GM23338 (cell line): ENCODE data around the gene RAD52. TPM values are rescaled to one million over a fixed set of nuclear protein-coding genes. Genes with fewer than 3 reads are reported as not detected.

Experiments
- ATAC-seq: fragments of 200-7000 bp; cut with Tn5 transposase; 3 replicates; pipeline ENCODE4 v1.9.1; 2020
- DNase-seq: peaks from one replicate; pipeline ENCODE4 v3.0.0-alpha.2; 2015; ENCODE audit warnings: low spot score
- H2AFZ ChIP-seq: fragments of 200-600 bp; sonication (generic); 2 replicates; pipeline ENCODE4 v1.8.0; 2016; ENCODE audit warnings: antibody characterized with exemption, mild to moderate bottlenecking, moderate library complexity
- H3F3A ChIP-seq: fragments of 200-600 bp; sonication (generic); replicated peaks from 2 replicates; pipeline ENCODE4 v1.8.0; 2017; ENCODE audit warnings: antibody characterized with exemption, mixed run types, low read depth
- H3K27ac ChIP-seq: fragments of 200-600 bp; sonication (generic); 2 replicates; pipeline ENCODE4 v1.6.1; 2016; ENCODE audit warnings: low read depth
- H3K27me3 ChIP-seq: fragments of 200-600 bp; sonication (generic); 2 replicates; pipeline ENCODE4 v1.8.0; 2016; ENCODE audit warnings: mild to moderate bottlenecking, mixed run types, moderate library complexity; ENCODE audit not compliant: insufficient read depth
- H3K36me3 ChIP-seq: fragments of 200-600 bp; sonication (generic); 2 replicates; pipeline ENCODE4 v1.8.0; 2016; ENCODE audit warnings: mild to moderate bottlenecking; ENCODE audit not compliant: insufficient read depth
- H3K4me1 ChIP-seq: fragments of 200-600 bp; sonication (generic); 2 replicates; pipeline ENCODE4 v1.8.0; 2016; ENCODE audit warnings: mild to moderate bottlenecking, moderate library complexity; ENCODE audit not compliant: insufficient read depth
- H3K4me2 ChIP-seq: fragments of 200-600 bp; sonication (generic); 2 replicates; pipeline ENCODE4 v1.7.1; 2017; ENCODE audit warnings: mixed run types
- H3K4me3 ChIP-seq: fragments of 200-600 bp; sonication (generic); 2 replicates; pipeline ENCODE4 v1.6.1; 2016; ENCODE audit warnings: mixed run types
- H3K79me2 ChIP-seq: fragments of 200-600 bp; sonication (generic); replicated peaks from 2 replicates; pipeline ENCODE4 v1.8.0; 2017; ENCODE audit warnings: mild to moderate bottlenecking; ENCODE audit not compliant: insufficient read depth
- H3K9me2 ChIP-seq: fragments of 200-600 bp; sonication (generic); 2 replicates; pipeline ENCODE4 v1.8.0; 2017; ENCODE audit not compliant: insufficient read depth
- H4K20me1 ChIP-seq: fragments of 200-600 bp; sonication (generic); replicated peaks from 2 replicates; pipeline ENCODE4 v1.8.0; 2017; ENCODE audit warnings: mild to moderate bottlenecking; ENCODE audit not compliant: insufficient read depth
- H3K27ac Mint-ChIP-seq: 2 replicates; pipeline ENCODE4 v1.8.0; 2020; ENCODE audit warnings: inconsistent platforms, mild to moderate bottlenecking, moderate library complexity, mixed read lengths
- H3K27me3 Mint-ChIP-seq: 3 replicates; pipeline ENCODE4 v1.8.0; 2022; ENCODE audit warnings: low read depth, mild to moderate bottlenecking, moderate library complexity, mixed read lengths, inconsistent platforms; ENCODE audit not compliant: insufficient read depth, poor library complexity
- H3K36me3 Mint-ChIP-seq: 3 replicates; pipeline ENCODE4 v1.8.0; 2021; ENCODE audit warnings: low read depth, mild to moderate bottlenecking, inconsistent platforms, moderate library complexity, mixed read lengths
- H3K4me1 Mint-ChIP-seq: 3 replicates; pipeline ENCODE4 v1.8.0; 2020; ENCODE audit warnings: mild to moderate bottlenecking, inconsistent platforms, mixed read lengths
- H3K4me3 Mint-ChIP-seq: 3 replicates; pipeline ENCODE4 v1.8.0; 2021; ENCODE audit warnings: moderate library complexity, mild to moderate bottlenecking, inconsistent platforms, mixed read lengths
- H3K9me3 Mint-ChIP-seq: 3 replicates; pipeline ENCODE4 v1.8.0; 2020; ENCODE audit warnings: moderate library complexity, mild to moderate bottlenecking, inconsistent platforms, mixed read lengths
- CREB1 ChIP-seq: fragments of 250-450 bp; sonication (Bioruptor Pico); IDR thresholded peaks from 2 replicates; pipeline ENCODE4 v1.5.0; 2020; ENCODE audit warnings: low read depth, mild to moderate bottlenecking, moderate library complexity
- EZH2 ChIP-seq: fragments of 200-600 bp; sonication (generic); IDR thresholded peaks from one replicate; pipeline ENCODE4 v1.8.0; 2017; ENCODE audit warnings: antibody characterized with exemption, mild to moderate bottlenecking, low read depth; ENCODE audit not compliant: unreplicated experiment
- EZH2phosphoT487 ChIP-seq: fragments of 200-600 bp; sonication (generic); IDR thresholded peaks from one replicate; pipeline ENCODE4 v1.8.1; 2018; ENCODE audit warnings: antibody characterized with exemption; ENCODE audit not compliant: unreplicated experiment
- JUNB ChIP-seq: IDR thresholded peaks from one replicate; pipeline ENCODE4 v1.6.1; 2016; ENCODE audit warnings: antibody characterized with exemption; ENCODE audit not compliant: unreplicated experiment
- NANOG ChIP-seq: IDR thresholded peaks from 2 replicates; pipeline ENCODE4 v1.6.1; 2016; ENCODE audit warnings: antibody characterized with exemption, borderline replicate concordance
- POLR2AphosphoS5 ChIP-seq: IDR thresholded peaks from 2 replicates; pipeline ENCODE4 v1.6.1; 2016; ENCODE audit warnings: antibody characterized with exemption, low read depth
- STAT1 ChIP-seq: IDR thresholded peaks from one replicate; pipeline ENCODE4 v1.6.1; 2016; ENCODE audit warnings: antibody characterized with exemption; ENCODE audit not compliant: unreplicated experiment
- ZNF114 ChIP-seq: fragments of 250-450 bp; sonication (Bioruptor Pico); IDR thresholded peaks from 2 replicates; pipeline ENCODE4 v1.5.0; 2020; ENCODE audit warnings: mild to moderate bottlenecking, moderate library complexity
- ZNF331 ChIP-seq: fragments of 250-450 bp; sonication (Bioruptor Pico); IDR thresholded peaks from 2 replicates; pipeline ENCODE4 v1.5.0; 2020; ENCODE audit warnings: low read depth, mild to moderate bottlenecking, moderate library complexity
- polyA plus RNA-seq: library from polyadenylated mRNA; unstranded; fragments of >200 nt; fragmentation: Nextera tagmentation; extraction: Ambion mirVana; gene quantifications from 2 replicates; pipeline ENCODE4 v1.2.1, GENCODE V29; 2016
- total RNA-seq: library from RNA; depleted of rRNA; stranded (reverse); fragments of >200 nt; shearing (Covaris generic); gene quantifications from 2 replicates; pipeline ENCODE4 v1.2.3, GENCODE V29; 2014
- TF ChIP-seq, protein P1 (sequence below), 2 experiments: fragments of 200-600 bp in 1 of 2; sonication (generic) in 1 of 2; conservative IDR thresholded peaks; 2 replicates each; pipeline versions ENCODE4 v1.5.1 to v1.6.1; 2016 to 2017; ENCODE audit warnings: antibody characterized with exemption in 2 of 2, low read depth in 2 of 2, mild to moderate bottlenecking in 2 of 2, moderate library complexity in 1 of 2
- TF ChIP-seq, protein P2 (sequence below): IDR thresholded peaks from 2 replicates; pipeline ENCODE4 v1.6.1; 2016; ENCODE audit warnings: antibody characterized with exemption
- TF ChIP-seq, protein P3 (sequence below): IDR thresholded peaks from one replicate; pipeline ENCODE4 v1.6.1; 2018; ENCODE audit warnings: antibody characterized with exemption; ENCODE audit not compliant: unreplicated experiment
- TF ChIP-seq, protein P4 (sequence below): fragments of 250-450 bp; sonication (Bioruptor Pico); IDR thresholded peaks from 2 replicates; pipeline ENCODE4 v1.5.0; 2020; ENCODE audit warnings: mild to moderate bottlenecking, moderate library complexity

Gene RAD52
- total and polyA plus RNA-seq, 2 experiments from 2014 or later: 10.9 to 21.3 TPM

DNA sequence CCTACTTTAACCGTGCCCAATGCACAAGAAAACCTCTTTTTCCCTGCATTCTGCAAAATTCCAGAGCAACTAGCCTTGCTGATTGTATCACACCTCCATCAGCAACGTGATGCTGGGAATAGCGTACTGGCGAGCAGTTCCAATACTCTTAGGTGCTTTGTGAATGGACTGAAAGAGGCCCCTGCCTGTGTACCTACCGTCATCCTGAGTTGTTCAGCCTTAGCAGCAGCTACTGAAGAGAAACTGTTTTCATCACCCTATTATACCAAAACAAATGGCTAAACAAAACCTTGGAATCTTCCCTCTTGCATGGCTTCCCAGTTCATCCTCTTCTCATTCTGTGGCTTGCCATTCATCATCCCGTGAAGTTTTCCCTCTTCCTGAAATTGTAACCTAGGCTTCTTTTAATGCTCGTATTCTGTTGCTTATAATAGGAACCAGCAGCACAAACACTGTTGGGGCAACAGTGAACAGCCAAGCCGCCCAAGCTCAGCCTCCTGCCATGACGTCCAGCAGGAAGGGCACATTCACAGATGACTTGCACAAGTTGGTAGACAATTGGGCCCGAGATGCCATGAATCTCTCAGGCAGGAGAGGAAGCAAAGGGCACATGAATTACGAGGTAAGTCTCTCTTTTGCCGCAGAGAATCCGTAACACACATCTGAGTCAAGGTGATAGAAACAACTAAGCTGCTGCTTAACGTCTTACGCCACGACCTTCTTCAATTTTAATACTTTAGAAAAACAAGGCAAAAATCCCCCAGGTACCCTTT is 41.9 kb downstream of the RAD52 start:
- Mint-ChIP-seq H3K4me1 (peaks cover 11% of the 10 kb centered on the region; the same call in 2 of the 3 replicates), H3K27me3 (peaks cover 4% of the 10 kb centered on the region), H3K4me3 (no peak overlapping the region), H3K9me3 (no peaks in the 10 kb centered on the region), H3K36me3 (peaks cover 57% of the 10 kb centered on the region), H3K27ac (peak overlapping the region; percentile 20; the same call in 1 of the 2 replicates)
- peaks cover 16% of the 10 kb centered on the region for H4K20me1 ChIP-seq
- peaks cover 9% of the 10 kb centered on the region; the same call in 1 of the 2 replicates for H3F3A ChIP-seq
- H3K79me2 ChIP-seq: no peaks in the 10 kb centered on the region
- no peaks in the 10 kb centered on the region for H3K9me2 ChIP-seq
- ATAC-seq (no peak), DNase-seq (no peak)
- H3K27ac ChIP-seq: peak overlapping the region; percentile 81
- peaks cover 19% of the 10 kb centered on the region; the same call in 1 of the 2 replicates for H3K36me3 ChIP-seq
- no peak overlapping the region for H3K4me2 ChIP-seq
- no peaks in the 10 kb centered on the region for H3K27me3 ChIP-seq
- no peak overlapping the region for H3K4me3 ChIP-seq
- TF ChIP-seq STAT1 (no peak), NANOG (no peak), ZNF331 (no peak), ZNF114 (no peak), EZH2phosphoT487 (no peak), CREB1 (CRISPR knock-in tag) (no peak), EZH2 (no peak), JUNB (no peak), POLR2AphosphoS5 (no peak)
- TF ChIP-seq, protein P1, sequence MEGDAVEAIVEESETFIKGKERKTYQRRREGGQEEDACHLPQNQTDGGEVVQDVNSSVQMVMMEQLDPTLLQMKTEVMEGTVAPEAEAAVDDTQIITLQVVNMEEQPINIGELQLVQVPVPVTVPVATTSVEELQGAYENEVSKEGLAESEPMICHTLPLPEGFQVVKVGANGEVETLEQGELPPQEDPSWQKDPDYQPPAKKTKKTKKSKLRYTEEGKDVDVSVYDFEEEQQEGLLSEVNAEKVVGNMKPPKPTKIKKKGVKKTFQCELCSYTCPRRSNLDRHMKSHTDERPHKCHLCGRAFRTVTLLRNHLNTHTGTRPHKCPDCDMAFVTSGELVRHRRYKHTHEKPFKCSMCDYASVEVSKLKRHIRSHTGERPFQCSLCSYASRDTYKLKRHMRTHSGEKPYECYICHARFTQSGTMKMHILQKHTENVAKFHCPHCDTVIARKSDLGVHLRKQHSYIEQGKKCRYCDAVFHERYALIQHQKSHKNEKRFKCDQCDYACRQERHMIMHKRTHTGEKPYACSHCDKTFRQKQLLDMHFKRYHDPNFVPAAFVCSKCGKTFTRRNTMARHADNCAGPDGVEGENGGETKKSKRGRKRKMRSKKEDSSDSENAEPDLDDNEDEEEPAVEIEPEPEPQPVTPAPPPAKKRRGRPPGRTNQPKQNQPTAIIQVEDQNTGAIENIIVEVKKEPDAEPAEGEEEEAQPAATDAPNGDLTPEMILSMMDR (conservative IDR thresholded peaks at IDR 0.05; ENCODE audit: low read depth in 2 of 2): no peak
- TF ChIP-seq, protein P2, sequence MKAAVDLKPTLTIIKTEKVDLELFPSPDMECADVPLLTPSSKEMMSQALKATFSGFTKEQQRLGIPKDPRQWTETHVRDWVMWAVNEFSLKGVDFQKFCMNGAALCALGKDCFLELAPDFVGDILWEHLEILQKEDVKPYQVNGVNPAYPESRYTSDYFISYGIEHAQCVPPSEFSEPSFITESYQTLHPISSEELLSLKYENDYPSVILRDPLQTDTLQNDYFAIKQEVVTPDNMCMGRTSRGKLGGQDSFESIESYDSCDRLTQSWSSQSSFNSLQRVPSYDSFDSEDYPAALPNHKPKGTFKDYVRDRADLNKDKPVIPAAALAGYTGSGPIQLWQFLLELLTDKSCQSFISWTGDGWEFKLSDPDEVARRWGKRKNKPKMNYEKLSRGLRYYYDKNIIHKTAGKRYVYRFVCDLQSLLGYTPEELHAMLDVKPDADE: no peak
- TF ChIP-seq, protein P3, sequence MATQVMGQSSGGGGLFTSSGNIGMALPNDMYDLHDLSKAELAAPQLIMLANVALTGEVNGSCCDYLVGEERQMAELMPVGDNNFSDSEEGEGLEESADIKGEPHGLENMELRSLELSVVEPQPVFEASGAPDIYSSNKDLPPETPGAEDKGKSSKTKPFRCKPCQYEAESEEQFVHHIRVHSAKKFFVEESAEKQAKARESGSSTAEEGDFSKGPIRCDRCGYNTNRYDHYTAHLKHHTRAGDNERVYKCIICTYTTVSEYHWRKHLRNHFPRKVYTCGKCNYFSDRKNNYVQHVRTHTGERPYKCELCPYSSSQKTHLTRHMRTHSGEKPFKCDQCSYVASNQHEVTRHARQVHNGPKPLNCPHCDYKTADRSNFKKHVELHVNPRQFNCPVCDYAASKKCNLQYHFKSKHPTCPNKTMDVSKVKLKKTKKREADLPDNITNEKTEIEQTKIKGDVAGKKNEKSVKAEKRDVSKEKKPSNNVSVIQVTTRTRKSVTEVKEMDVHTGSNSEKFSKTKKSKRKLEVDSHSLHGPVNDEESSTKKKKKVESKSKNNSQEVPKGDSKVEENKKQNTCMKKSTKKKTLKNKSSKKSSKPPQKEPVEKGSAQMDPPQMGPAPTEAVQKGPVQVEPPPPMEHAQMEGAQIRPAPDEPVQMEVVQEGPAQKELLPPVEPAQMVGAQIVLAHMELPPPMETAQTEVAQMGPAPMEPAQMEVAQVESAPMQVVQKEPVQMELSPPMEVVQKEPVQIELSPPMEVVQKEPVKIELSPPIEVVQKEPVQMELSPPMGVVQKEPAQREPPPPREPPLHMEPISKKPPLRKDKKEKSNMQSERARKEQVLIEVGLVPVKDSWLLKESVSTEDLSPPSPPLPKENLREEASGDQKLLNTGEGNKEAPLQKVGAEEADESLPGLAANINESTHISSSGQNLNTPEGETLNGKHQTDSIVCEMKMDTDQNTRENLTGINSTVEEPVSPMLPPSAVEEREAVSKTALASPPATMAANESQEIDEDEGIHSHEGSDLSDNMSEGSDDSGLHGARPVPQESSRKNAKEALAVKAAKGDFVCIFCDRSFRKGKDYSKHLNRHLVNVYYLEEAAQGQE: no peak
- TF ChIP-seq, protein P4, sequence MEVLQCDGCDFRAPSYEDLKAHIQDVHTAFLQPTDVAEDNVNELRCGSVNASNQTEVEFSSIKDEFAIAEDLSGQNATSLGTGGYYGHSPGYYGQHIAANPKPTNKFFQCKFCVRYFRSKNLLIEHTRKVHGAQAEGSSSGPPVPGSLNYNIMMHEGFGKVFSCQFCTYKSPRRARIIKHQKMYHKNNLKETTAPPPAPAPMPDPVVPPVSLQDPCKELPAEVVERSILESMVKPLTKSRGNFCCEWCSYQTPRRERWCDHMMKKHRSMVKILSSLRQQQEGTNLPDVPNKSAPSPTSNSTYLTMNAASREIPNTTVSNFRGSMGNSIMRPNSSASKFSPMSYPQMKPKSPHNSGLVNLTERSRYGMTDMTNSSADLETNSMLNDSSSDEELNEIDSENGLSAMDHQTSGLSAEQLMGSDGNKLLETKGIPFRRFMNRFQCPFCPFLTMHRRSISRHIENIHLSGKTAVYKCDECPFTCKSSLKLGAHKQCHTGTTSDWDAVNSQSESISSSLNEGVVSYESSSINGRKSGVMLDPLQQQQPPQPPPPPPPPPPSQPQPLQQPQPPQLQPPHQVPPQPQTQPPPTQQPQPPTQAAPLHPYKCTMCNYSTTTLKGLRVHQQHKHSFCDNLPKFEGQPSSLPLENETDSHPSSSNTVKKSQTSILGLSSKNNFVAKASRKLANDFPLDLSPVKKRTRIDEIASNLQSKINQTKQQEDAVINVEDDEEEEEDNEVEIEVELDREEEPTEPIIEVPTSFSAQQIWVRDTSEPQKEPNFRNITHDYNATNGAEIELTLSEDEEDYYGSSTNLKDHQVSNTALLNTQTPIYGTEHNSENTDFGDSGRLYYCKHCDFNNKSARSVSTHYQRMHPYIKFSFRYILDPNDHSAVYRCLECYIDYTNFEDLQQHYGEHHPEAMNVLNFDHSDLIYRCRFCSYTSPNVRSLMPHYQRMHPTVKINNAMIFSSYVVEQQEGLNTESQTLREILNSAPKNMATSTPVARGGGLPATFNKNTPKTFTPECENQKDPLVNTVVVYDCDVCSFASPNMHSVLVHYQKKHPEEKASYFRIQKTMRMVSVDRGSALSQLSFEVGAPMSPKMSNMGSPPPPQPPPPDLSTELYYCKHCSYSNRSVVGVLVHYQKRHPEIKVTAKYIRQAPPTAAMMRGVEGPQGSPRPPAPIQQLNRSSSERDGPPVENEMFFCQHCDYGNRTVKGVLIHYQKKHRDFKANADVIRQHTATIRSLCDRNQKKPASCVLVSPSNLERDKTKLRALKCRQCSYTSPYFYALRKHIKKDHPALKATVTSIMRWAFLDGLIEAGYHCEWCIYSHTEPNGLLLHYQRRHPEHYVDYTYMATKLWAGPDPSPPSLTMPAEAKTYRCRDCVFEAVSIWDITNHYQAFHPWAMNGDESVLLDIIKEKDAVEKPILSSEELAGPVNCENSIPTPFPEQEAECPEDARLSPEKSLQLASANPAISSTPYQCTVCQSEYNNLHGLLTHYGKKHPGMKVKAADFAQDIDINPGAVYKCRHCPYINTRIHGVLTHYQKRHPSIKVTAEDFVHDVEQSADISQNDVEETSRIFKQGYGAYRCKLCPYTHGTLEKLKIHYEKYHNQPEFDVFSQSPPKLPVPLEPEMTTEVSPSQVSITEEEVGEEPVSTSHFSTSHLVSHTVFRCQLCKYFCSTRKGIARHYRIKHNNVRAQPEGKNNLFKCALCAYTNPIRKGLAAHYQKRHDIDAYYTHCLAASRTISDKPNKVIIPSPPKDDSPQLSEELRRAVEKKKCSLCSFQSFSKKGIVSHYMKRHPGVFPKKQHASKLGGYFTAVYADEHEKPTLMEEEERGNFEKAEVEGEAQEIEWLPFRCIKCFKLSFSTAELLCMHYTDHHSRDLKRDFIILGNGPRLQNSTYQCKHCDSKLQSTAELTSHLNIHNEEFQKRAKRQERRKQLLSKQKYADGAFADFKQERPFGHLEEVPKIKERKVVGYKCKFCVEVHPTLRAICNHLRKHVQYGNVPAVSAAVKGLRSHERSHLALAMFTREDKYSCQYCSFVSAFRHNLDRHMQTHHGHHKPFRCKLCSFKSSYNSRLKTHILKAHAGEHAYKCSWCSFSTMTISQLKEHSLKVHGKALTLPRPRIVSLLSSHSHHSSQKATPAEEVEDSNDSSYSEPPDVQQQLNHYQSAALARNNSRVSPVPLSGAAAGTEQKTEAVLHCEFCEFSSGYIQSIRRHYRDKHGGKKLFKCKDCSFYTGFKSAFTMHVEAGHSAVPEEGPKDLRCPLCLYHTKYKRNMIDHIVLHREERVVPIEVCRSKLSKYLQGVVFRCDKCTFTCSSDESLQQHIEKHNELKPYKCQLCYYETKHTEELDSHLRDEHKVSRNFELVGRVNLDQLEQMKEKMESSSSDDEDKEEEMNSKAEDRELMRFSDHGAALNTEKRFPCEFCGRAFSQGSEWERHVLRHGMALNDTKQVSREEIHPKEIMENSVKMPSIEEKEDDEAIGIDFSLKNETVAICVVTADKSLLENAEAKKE: no peak
- H2AFZ ChIP-seq: no peak overlapping the region
- H3K4me1 ChIP-seq: no peaks in the 10 kb centered on the region
